H1 (cell line): ENCODE results near the gene SRSF7. TPM values are rescaled to one million over a fixed set of nuclear protein-coding genes. Genes with fewer than 3 reads are reported as not detected.
"Not testable (repeated sequence)": the region's sequence is repeated elsewhere in the genome, so short reads cannot be mapped to it uniquely, and the experiment has no call there.

Experiments used
- CTCF ChIA-PET: fragments of 300-600 bp; sonication (Branson Sonifier 250); formaldehyde crosslinking; loops from one replicate; lab custom pipeline; 2021; ENCODE audit not compliant: partially characterized antibody; lab: Charles Lee
- POLR2A ChIA-PET: fragments of 300-600 bp; sonication (Branson Sonifier 250); formaldehyde crosslinking; loops from one replicate; lab custom pipeline; 2021; ENCODE audit warnings: inconsistent platforms; ENCODE audit not compliant: partially characterized antibody; lab: Charles Lee
- DNase-seq, 2 experiments: peaks; one replicate each; pipeline versions ENCODE4 v3.0.0 to v3.0.0-alpha.2; 2010 to 2022; ENCODE audit warnings: low spot score in 2 of 2, low read depth in 1 of 2, mixed read lengths in 1 of 2
- FAIRE-seq: peaks from 2 replicates; lab custom pipeline; 2011; peaks lifted over from hg19 to GRCh38; lab: Jason Lieb, UNC
- H2AFZ ChIP-seq: 2 replicates; pipeline ENCODE4 v1.8.1; 2012; ENCODE audit warnings: low read length, inconsistent platforms
- H2AK5ac ChIP-seq: 2 replicates; pipeline ENCODE4 v1.6.1; 2013; ENCODE audit warnings: low read depth, low read length
- H2BK120ac ChIP-seq: replicated peaks from 2 replicates; pipeline ENCODE3; 2013; ENCODE audit warnings: low read depth, low read length, inconsistent platforms
- H2BK12ac ChIP-seq: 2 replicates; pipeline ENCODE4 v1.6.1; 2013; ENCODE audit warnings: low read depth, low read length
- H2BK15ac ChIP-seq: 2 replicates; pipeline ENCODE4 v1.6.1; 2013; ENCODE audit warnings: low read length
- H2BK20ac ChIP-seq: 2 replicates; pipeline ENCODE4 v1.6.1; 2013; ENCODE audit warnings: low read length
- H2BK5ac ChIP-seq: 2 replicates; pipeline ENCODE4 v1.6.1; 2013; ENCODE audit warnings: low read depth, low read length
- H3K14ac ChIP-seq: 2 replicates; pipeline ENCODE4 v1.6.1; 2013; ENCODE audit warnings: inconsistent platforms; ENCODE audit not compliant: insufficient read length
- H3K18ac ChIP-seq: 2 replicates; pipeline ENCODE4 v1.6.1; 2013; ENCODE audit warnings: low read length; ENCODE audit errors: extremely low read depth
- H3K23ac ChIP-seq: 2 replicates; pipeline ENCODE4 v1.6.1; 2013; ENCODE audit warnings: inconsistent platforms; ENCODE audit not compliant: insufficient read length
- H3K23me2 ChIP-seq: 2 replicates; pipeline ENCODE4 v1.6.1; 2013; ENCODE audit warnings: low read depth, low read length
- H3K27ac ChIP-seq: 2 replicates; pipeline ENCODE4 v1.6.1; 2011; ENCODE audit warnings: low read depth, low read length, inconsistent platforms
- H3K27me3 ChIP-seq, 4 experiments: replicated peaks in 1 of 4; 1 replicate in 1 of 4; 2 replicates in 3 of 4; pipeline versions ENCODE4 v1.6.1 to v1.8.1; 2011 to 2013; ENCODE audit warnings: low read length in 3 of 4, mild to moderate bottlenecking in 3 of 4, inconsistent platforms in 2 of 4, mixed read lengths in 2 of 4, moderate library complexity in 1 of 4; ENCODE audit not compliant: control insufficient read depth in 3 of 4, insufficient read depth in 3 of 4; ENCODE audit errors: extremely low read depth in 1 of 4
- H3K36me3 ChIP-seq, 4 experiments: 2 replicates each; pipeline versions ENCODE4 v1.6.1 to v1.8.1; 2011 to 2013; ENCODE audit warnings: mild to moderate bottlenecking in 4 of 4, low read length in 3 of 4, moderate library complexity in 2 of 4, control low read depth in 1 of 4, inconsistent platforms in 1 of 4; ENCODE audit not compliant: insufficient read depth in 4 of 4, control insufficient read depth in 2 of 4
- H3K4ac ChIP-seq: replicated peaks from 2 replicates; pipeline ENCODE3; 2013; ENCODE audit warnings: low read length, low read depth, mixed read lengths, inconsistent platforms; ENCODE audit not compliant: insufficient read length
- H3K4me1 ChIP-seq, 4 experiments: replicated peaks in 1 of 4; 1 replicate in 1 of 4; 2 replicates in 3 of 4; pipeline versions ENCODE4 v1.6.1 to v1.8.1; 2011 to 2013; ENCODE audit warnings: low read length in 3 of 4, inconsistent platforms in 2 of 4, mixed read lengths in 1 of 4; ENCODE audit not compliant: insufficient read depth in 4 of 4, control insufficient read depth in 3 of 4
- H3K4me2 ChIP-seq, 2 experiments: 2 replicates each; pipeline versions ENCODE4 v1.6.1 to v1.8.1; 2011 to 2013; ENCODE audit warnings: low read depth in 2 of 2, low read length in 2 of 2, control low read depth in 1 of 2, inconsistent platforms in 1 of 2, mild to moderate bottlenecking in 1 of 2; ENCODE audit not compliant: insufficient read depth in 1 of 2
- H3K4me3 ChIP-seq, 4 experiments: fragments of 200-600, 300-600 bp in 1 of 4; sonication (generic), shearing (Covaris generic), sonication (Bioruptor Twin) in 1 of 4; 2 replicates each; pipeline versions ENCODE4 v1.5.1 to v1.8.1; 2011 to 2016; ENCODE audit warnings: low read length in 4 of 4, low read depth in 3 of 4, control low read depth in 2 of 4, inconsistent platforms in 2 of 4, mild to moderate bottlenecking in 2 of 4, mixed read lengths in 1 of 4, moderate library complexity in 1 of 4; ENCODE audit not compliant: insufficient read depth in 2 of 4; ENCODE audit errors: extremely low read depth in 1 of 4
- H3K56ac ChIP-seq: replicated peaks from 2 replicates; pipeline ENCODE3; 2013; ENCODE audit warnings: low read depth, mild to moderate bottlenecking, mixed read lengths, low read length, inconsistent platforms; ENCODE audit not compliant: insufficient read length
- H3K79me1 ChIP-seq: 2 replicates; pipeline ENCODE4 v1.6.1; 2013; ENCODE audit warnings: low read depth, low read length, control low read depth
- H3K79me2 ChIP-seq, 2 experiments: 2 replicates each; pipeline versions ENCODE4 v1.6.1 to v1.8.1; 2012 to 2013; ENCODE audit warnings: low read length in 2 of 2, mild to moderate bottlenecking in 2 of 2, inconsistent platforms in 1 of 2; ENCODE audit not compliant: insufficient read depth in 2 of 2, control insufficient read depth in 1 of 2
- H3K9ac ChIP-seq, 4 experiments: replicated peaks in 1 of 4; 1 replicate in 1 of 4; 2 replicates in 3 of 4; pipeline versions ENCODE4 v1.6.1 to v1.8.1; 2011 to 2013; ENCODE audit warnings: low read depth in 3 of 4, low read length in 3 of 4, control low read depth in 2 of 4, mild to moderate bottlenecking in 2 of 4, moderate library complexity in 2 of 4, inconsistent platforms in 1 of 4; ENCODE audit errors: extremely low read depth in 1 of 4
- H3K9me3 ChIP-seq, 2 experiments: 2 replicates each; pipeline versions ENCODE4 v1.6.1 to v1.8.1; 2012 to 2013; ENCODE audit warnings: mild to moderate bottlenecking in 2 of 2, moderate library complexity in 2 of 2, control low read depth in 1 of 2, inconsistent platforms in 1 of 2, low read depth in 1 of 2, low read length in 1 of 2, mixed read lengths in 1 of 2; ENCODE audit not compliant: insufficient read depth in 2 of 2
- H4K20me1 ChIP-seq, 2 experiments: replicated peaks in 1 of 2; 2 replicates each; pipeline versions ENCODE3 to v1.8.1; 2011 to 2013; ENCODE audit warnings: inconsistent platforms in 2 of 2, low read length in 2 of 2, mild to moderate bottlenecking in 1 of 2; ENCODE audit not compliant: insufficient read depth in 2 of 2, control insufficient read depth in 1 of 2
- H4K5ac ChIP-seq: 2 replicates; pipeline ENCODE4 v1.6.1; 2013; ENCODE audit warnings: low read length, low read depth, mixed read lengths, inconsistent platforms; ENCODE audit not compliant: insufficient read length
- H4K8ac ChIP-seq: 2 replicates; pipeline ENCODE4 v1.8.0; 2013; ENCODE audit warnings: mild to moderate bottlenecking, moderate library complexity, low read length, inconsistent platforms; ENCODE audit not compliant: insufficient read depth; ENCODE audit errors: extremely low read depth
- H4K91ac ChIP-seq: replicated peaks from 2 replicates; pipeline ENCODE3; 2013; ENCODE audit warnings: low read length, mixed read lengths, inconsistent platforms; ENCODE audit not compliant: insufficient read length
- WGBS, 2 experiments: shearing (Covaris generic) in 1 of 2; methylation state at CpG; one replicate each; pipeline versions ENCODE4 v1.1.6 to v1.1.7; 2013 to 2015; ENCODE audit warnings: low lambda C conversion rate in 2 of 2, mixed read lengths in 2 of 2, inconsistent platforms in 1 of 2, low coverage in 1 of 2, missing lambda C conversion rate in 1 of 2; ENCODE audit not compliant: insufficient replicate concordance in 2 of 2, insufficient coverage in 1 of 2, insufficient read length in 1 of 2; ENCODE audit errors: extremely low coverage in 1 of 2, missing lambda C conversion rate in 1 of 2; 5-methylcytosine and 5-hydroxymethylcytosine counted together
- polyA plus RNA-seq, 7 experiments: library from polyadenylated mRNA; depleted of rRNA in 3 of 7; stranded (reverse) in 5 of 7; unstranded in 2 of 7; fragments of >200 nt in 5 of 7; fragments of 200-250 nt in 2 of 7; gene quantifications; 1 replicate in 5 of 7; 2 replicates in 1 of 7; 4 replicates in 1 of 7; pipeline versions ENCODE4 v1.2.1 to v1.2.3, GENCODE V29; 2011 to 2013; ENCODE audit warnings: missing spikeins in 2 of 7, mixed read lengths in 2 of 7
- total RNA-seq: library from RNA; stranded (reverse); fragmentation: NEBNext Ultra II Directional; extraction: Animal tissue kit (Norgen Biotek cat#: 25700); gene quantifications from 2 replicates; pipeline ENCODE4 v1.2.1, GENCODE V29; 2021

Gene SRSF7
- total and polyA plus RNA-seq, 2 of the 8 experiments (the other 6 are each of a cell fraction or from before 2014, with no cell fraction given), result 370 to 415 TPM

- 90% methylated on average over 7 of the region's 7 CpGs; no CpG with 5 or more reads in 1 of the 2 experiments for WGBS, 2 experiments
- H2BK5ac ChIP-seq, FAIRE-seq, H3K4me1 ChIP-seq, H3K4ac ChIP-seq, H2BK20ac ChIP-seq, H3K79me1 ChIP-seq, H3K18ac ChIP-seq, H3K4me2 ChIP-seq, H2AK5ac ChIP-seq, H3K79me2 ChIP-seq, H3K14ac ChIP-seq, H3K27me3 ChIP-seq, H2BK15ac ChIP-seq, H3K4me3 ChIP-seq, H4K91ac ChIP-seq, H3K27ac ChIP-seq, H2BK120ac ChIP-seq, H3K56ac ChIP-seq, H2BK12ac ChIP-seq, H3K23ac ChIP-seq, H4K5ac ChIP-seq, H3K9me3 ChIP-seq, H4K20me1 ChIP-seq, H2AFZ ChIP-seq, H4K8ac ChIP-seq, DNase-seq, H3K9ac ChIP-seq, H3K23me2 ChIP-seq: not testable (repeated sequence)
- peaks cover 0 to 12% (median 0%) of the 10 kb centered on the region in 4 experiments; a peak in 1 of 8 replicates for H3K36me3 ChIP-seq
- POLR2A ChIA-PET, result interaction anchor here (1.2 to 3.7 kb wide), 2 partner anchors 11 to 44 kb away, joined by 5 to 21 read pairs; partner anchors contain the start of gene SRSF7
- CTCF ChIA-PET, result interaction anchor here (0.6 kb wide), 1 partner anchor 15 kb away, joined by 5 read pairs; no protein-coding TSS in a partner anchor
Observed at GRCh38 chr2:38795016-38795415, 43.9 kb upstream of the SRSF7 start.
